Thyroid gland (tissue), 4 donors: ENCODE measurements around the gene MB21D2.

ENCODE experiments used
- CTCF ChIP-seq, 6 experiments: fragments of 200-600 bp in 3 of 6; fragments of 450-650 bp in 3 of 6; sonication (generic) in 3 of 6; IDR thresholded peaks; one replicate each; pipeline ENCODE4 v1.5.1; 2016 to 2019; ENCODE audit warnings: antibody characterized with exemption in 6 of 6, mild to moderate bottlenecking in 2 of 6, inconsistent platforms in 1 of 6, moderate library complexity in 1 of 6
- POLR2A ChIP-seq, 2 donors: fragments of 450-650 bp; IDR thresholded peaks; one replicate each; pipeline ENCODE4 v1.6.1; 2017; ENCODE audit warnings: antibody characterized with exemption in 2 of 2, mild to moderate bottlenecking in 2 of 2, moderate library complexity in 1 of 2

- TF ChIP-seq CTCF (IDR thresholded peaks at IDR 0.05) (no peak), POLR2A (IDR thresholded peaks at IDR 0.05) (no peak)
Measured at GRCh38 chr3:192826214-192827006, 91.2 kb downstream of the MB21D2 start.
